ENCODE results near the gene XKR3.
A peak's percentile ranks its signal among the peaks of the same experiment; 100 is the strongest.
"Not testable (repeated sequence)": the region's sequence is repeated elsewhere in the genome, so short reads cannot be mapped to it uniquely, and the experiment has no call there.

XKR3 gene

GRCh38 chr22:16793831-16794230 is 31.4 kb downstream of the XKR3 start:
- no peaks in the 10 kb centered on the region for H3K9me3 Mint-ChIP-seq
- no peak overlapping the region for H3K4me3 Mint-ChIP-seq
- DNase-seq (ENCODE audit: low spot score in 2 of 2) (no peak), ATAC-seq (ENCODE audit: low read depth) (no peak)
- H3K36me3 Mint-ChIP-seq, result no peaks in the 10 kb centered on the region
- peaks cover 3% of the 10 kb centered on the region for H3K27me3 Mint-ChIP-seq
- no peak overlapping the region for H3K27ac Mint-ChIP-seq
- H3K4me1 Mint-ChIP-seq, result peaks cover 2% of the 10 kb centered on the region

- H3K4me3 Mint-ChIP-seq, result no peak overlapping the region
Observed at GRCh38 chr22:16789860-16790493, 35.2 kb downstream of the XKR3 start.

DNA sequence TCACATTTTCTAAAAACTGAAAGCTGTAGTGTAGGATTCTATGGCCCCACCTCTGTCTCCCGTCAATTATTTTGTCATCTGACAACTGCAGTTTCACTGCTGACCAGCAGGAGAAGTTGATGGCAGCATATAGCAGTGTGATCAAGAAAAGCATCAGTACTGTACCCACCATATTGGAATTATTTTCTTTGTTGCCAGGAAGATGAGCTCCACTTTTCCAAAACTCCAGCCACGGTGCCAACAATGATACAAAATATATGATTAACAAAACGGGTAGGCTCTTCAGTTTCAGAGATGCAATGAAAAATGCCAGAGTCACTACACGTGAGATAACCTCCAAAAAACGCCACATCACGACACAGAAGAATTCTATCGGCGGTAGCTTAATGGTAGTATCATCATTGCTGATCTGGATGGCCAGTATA is 41.3 kb downstream of the XKR3 start:
- H3K4me3 Mint-ChIP-seq, result no peak overlapping the region
- no peaks in the 10 kb centered on the region for H3K9me3 Mint-ChIP-seq
- DNase-seq (ENCODE audit: low spot score in 2 of 2) (no peak), ATAC-seq (ENCODE audit: low read depth) (peak; percentile 45)
- no peaks in the 10 kb centered on the region for H3K36me3 Mint-ChIP-seq
- no peaks in the 10 kb centered on the region for H3K4me1 Mint-ChIP-seq
- H3K27ac Mint-ChIP-seq, result no peak overlapping the region
- H3K27me3 Mint-ChIP-seq, result no peaks in the 10 kb centered on the region

More at GRCh38 chr22:16789860-16790493, 35.2 kb downstream of the XKR3 start:
- ATAC-seq (ENCODE audit: low read depth) (no peak), DNase-seq (ENCODE audit: low spot score in 2 of 2) (no peak)
- H3K27me3 Mint-ChIP-seq, result peaks cover 3% of the 10 kb centered on the region
- H3K27ac Mint-ChIP-seq, result no peak overlapping the region
- no peaks in the 10 kb centered on the region for H3K4me1 Mint-ChIP-seq
- H3K9me3 Mint-ChIP-seq, result no peaks in the 10 kb centered on the region
- no peaks in the 10 kb centered on the region for H3K36me3 Mint-ChIP-seq

GRCh38 chr22:16783453-16783852 is 41.8 kb downstream of the XKR3 start:
- Mint-ChIP-seq H3K27me3 (peaks cover 3% of the 10 kb centered on the region), H3K9me3 (no peaks in the 10 kb centered on the region), H3K36me3 (no peaks in the 10 kb centered on the region), H3K4me3 (no peak overlapping the region), H3K27ac (no peak overlapping the region), H3K4me1 (no peaks in the 10 kb centered on the region)
- ATAC-seq (ENCODE audit: low read depth), result no peak
- DNase-seq (ENCODE audit: low spot score in 2 of 2), result no peak

GRCh38 chr22:16781764-16782329 is 43.4 kb downstream of the XKR3 start:
- ATAC-seq (ENCODE audit: low read depth) (no peak), DNase-seq (ENCODE audit: low spot score in 2 of 2) (no peak)
- Mint-ChIP-seq H3K27ac (no peak overlapping the region), H3K36me3 (no peaks in the 10 kb centered on the region), H3K4me3 (no peak overlapping the region), H3K27me3 (peaks cover 4% of the 10 kb centered on the region), H3K9me3 (no peaks in the 10 kb centered on the region), H3K4me1 (no peaks in the 10 kb centered on the region)

DNA sequence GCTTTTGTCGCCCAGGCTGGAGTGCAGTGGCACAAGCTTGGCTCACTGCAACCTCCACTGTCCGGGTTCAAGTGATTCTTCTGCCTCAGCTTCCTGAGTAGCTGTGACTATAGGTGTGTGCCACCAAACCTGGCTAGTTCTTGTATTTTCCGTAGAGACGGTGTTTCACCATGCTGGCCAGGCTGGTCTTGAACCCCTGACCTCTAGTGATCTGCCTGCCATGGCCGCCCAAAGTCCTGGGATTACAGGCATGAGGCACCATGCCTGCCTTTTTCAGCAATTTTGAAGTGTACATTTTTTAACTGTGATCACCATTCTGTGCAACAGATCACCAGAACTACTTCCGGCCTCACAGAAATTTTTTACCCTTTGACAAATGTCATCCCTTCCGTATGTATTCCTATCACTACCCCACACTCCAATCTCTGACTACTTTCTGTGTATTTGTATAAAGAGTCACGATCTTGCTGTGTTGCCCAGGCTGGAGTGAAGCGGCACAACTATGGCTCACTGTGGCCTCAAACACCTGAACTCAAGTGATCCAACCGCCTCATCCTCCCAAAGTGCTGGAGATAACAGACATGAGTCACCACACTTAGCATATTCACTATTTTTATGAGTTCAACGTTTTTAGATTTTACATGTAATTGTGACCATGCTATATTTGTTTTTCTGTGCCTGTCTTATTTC is 44.0 kb downstream of the XKR3 start:
- no peak for DNase-seq (ENCODE audit: low spot score in 2 of 2)
- Mint-ChIP-seq H3K27ac (no peak overlapping the region), H3K36me3 (no peaks in the 10 kb centered on the region), H3K4me1 (no peaks in the 10 kb centered on the region), H3K4me3 (no peak overlapping the region), H3K27me3 (peaks cover 4% of the 10 kb centered on the region), H3K9me3 (no peaks in the 10 kb centered on the region)
- no peak for ATAC-seq (ENCODE audit: low read depth)

DNA sequence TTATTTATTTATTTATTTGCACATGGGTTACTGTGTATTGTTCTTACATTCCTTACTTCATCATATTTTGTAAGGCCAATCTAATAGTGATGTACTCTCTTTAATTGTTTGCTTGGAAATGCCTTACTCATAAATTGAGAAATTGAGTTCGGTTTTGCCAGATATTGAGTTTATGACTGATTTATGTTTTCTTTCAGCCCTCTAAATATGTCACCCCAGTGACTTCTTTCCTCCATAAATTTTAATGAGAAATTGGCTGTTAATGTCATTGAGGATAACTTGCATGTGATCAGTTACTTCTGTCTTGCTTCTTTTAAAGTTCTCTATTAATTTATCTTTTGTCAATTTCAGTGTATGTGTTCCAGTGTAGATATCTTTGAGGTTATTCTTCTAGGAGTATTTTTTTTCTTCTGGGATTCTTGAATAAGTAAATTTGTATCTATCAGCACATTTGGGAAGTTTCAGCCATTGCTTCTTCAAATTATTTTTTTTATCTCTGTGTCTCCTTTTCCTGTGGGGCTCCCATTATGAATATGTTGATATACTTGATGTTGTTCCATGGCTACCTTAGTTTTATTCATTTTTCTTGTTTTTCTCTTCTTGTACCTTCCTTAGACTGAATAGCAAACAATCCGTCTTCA is 47.8 kb downstream of the XKR3 start:
- peaks cover 4% of the 10 kb centered on the region for H3K27me3 Mint-ChIP-seq
- no peak overlapping the region for H3K4me3 Mint-ChIP-seq
- no peak for ATAC-seq (ENCODE audit: low read depth)
- no peaks in the 10 kb centered on the region for H3K4me1 Mint-ChIP-seq
- H3K36me3 Mint-ChIP-seq, result no peaks in the 10 kb centered on the region
- no peak overlapping the region for H3K27ac Mint-ChIP-seq
- no peak for DNase-seq (ENCODE audit: low spot score in 2 of 2)
- peaks cover 2% of the 10 kb centered on the region for H3K9me3 Mint-ChIP-seq

- DNase-seq (ENCODE audit: low spot score in 2 of 2) (no peak), ATAC-seq (ENCODE audit: low read depth) (no peak)
- Mint-ChIP-seq H3K27ac (no peak overlapping the region), H3K27me3 (peaks cover 4% of the 10 kb centered on the region), H3K4me1 (no peaks in the 10 kb centered on the region), H3K36me3 (no peaks in the 10 kb centered on the region), H3K9me3 (peaks cover 3% of the 10 kb centered on the region), H3K4me3 (no peak overlapping the region)
Observed at GRCh38 chr22:16776080-16776479, 49.1 kb downstream of the XKR3 start.

- no peak overlapping the region for H3K4me3 Mint-ChIP-seq
Observed at GRCh38 chr22:16774911-16775500, 50.2 kb downstream of the XKR3 start.

DNA sequence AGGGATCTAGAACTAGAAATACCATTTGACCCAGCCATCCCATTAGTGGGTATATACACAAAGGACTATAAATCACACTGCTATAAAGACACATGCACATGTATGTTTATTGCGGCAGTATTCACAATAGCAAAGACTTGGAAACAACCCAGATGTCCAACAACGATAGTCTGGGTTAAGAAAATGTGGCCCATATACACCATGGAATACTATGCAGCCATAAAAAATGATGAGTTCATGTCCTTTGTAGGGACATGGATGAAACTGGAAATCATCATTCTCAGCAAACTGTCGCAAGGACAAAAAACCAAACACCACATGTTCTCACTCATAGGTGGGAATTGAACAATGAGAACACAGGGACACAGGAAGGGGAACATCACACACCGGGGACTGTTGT is 53.6 kb downstream of the XKR3 start:
- not testable (repeated sequence) for H3K27me3 Mint-ChIP-seq; H3K4me3 Mint-ChIP-seq; DNase-seq (ENCODE audit: low spot score in 2 of 2); ATAC-seq (ENCODE audit: low read depth); H3K4me1 Mint-ChIP-seq; H3K27ac Mint-ChIP-seq; H3K9me3 Mint-ChIP-seq; H3K36me3 Mint-ChIP-seq

More at GRCh38 chr22:16774911-16775500, 50.2 kb downstream of the XKR3 start:
- Mint-ChIP-seq H3K4me1 (no peaks in the 10 kb centered on the region), H3K27me3 (peaks cover 4% of the 10 kb centered on the region), H3K27ac (no peak overlapping the region), H3K9me3 (peaks cover 3% of the 10 kb centered on the region), H3K36me3 (no peaks in the 10 kb centered on the region)
- ATAC-seq (ENCODE audit: low read depth), result no peak
- DNase-seq (ENCODE audit: low spot score in 2 of 2), result no peak

GRCh38 chr22:16767927-16768326 is 57.3 kb downstream of the XKR3 start:
- H3K4me1 Mint-ChIP-seq; H3K27me3 Mint-ChIP-seq; DNase-seq (ENCODE audit: low spot score in 2 of 2); H3K9me3 Mint-ChIP-seq; H3K4me3 Mint-ChIP-seq; H3K27ac Mint-ChIP-seq; H3K36me3 Mint-ChIP-seq; ATAC-seq (ENCODE audit: low read depth): not testable (repeated sequence)

GRCh38 chr22:16762224-16762623 is 63.0 kb downstream of the XKR3 start:
- not testable (repeated sequence) for DNase-seq (ENCODE audit: low spot score in 2 of 2); H3K36me3 Mint-ChIP-seq; H3K27ac Mint-ChIP-seq; H3K4me1 Mint-ChIP-seq; H3K4me3 Mint-ChIP-seq; ATAC-seq (ENCODE audit: low read depth); H3K27me3 Mint-ChIP-seq; H3K9me3 Mint-ChIP-seq

DNA sequence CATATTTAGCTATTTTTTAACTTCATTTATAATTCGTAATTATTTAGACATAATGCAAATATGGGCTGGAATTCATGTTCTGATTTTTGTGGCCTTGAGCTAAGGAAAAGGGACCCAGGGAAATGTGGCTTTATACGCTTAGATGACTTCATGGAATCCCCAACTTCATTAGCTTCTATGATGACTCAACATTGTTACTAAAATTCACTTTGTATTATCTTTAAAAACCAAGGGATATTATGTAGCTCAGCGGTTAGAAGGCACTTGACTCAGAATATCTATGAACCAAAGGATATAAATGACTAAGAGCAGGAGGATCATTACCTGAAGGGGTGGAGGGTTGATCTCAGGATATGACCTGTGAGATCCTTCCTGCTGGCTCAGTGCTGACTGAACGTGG is 64.8 kb downstream of the XKR3 start:
- H3K36me3 Mint-ChIP-seq; H3K4me1 Mint-ChIP-seq; H3K9me3 Mint-ChIP-seq; H3K27ac Mint-ChIP-seq; DNase-seq (ENCODE audit: low spot score in 2 of 2); H3K4me3 Mint-ChIP-seq; ATAC-seq (ENCODE audit: low read depth); H3K27me3 Mint-ChIP-seq: not testable (repeated sequence)

- peaks cover 11% of the 10 kb centered on the region for H3K9me3 Mint-ChIP-seq
- not testable (repeated sequence) for H3K27me3 Mint-ChIP-seq; H3K4me3 Mint-ChIP-seq; H3K36me3 Mint-ChIP-seq; H3K27ac Mint-ChIP-seq; DNase-seq (ENCODE audit: low spot score in 2 of 2); H3K4me1 Mint-ChIP-seq; ATAC-seq (ENCODE audit: low read depth)
Observed at GRCh38 chr22:16749282-16749681, 75.9 kb downstream of the XKR3 start.

Data from memory B cell (primary cell).